Choroid plexus epithelial cell (primary cell): ENCODE results near the gene PKDCC.
A peak's percentile ranks its signal among the peaks of the same experiment; 100 is the strongest.

Source experiments
- DNase-seq: peaks from one replicate; pipeline ENCODE4 v3.0.0-alpha.2; 2010; ENCODE audit warnings: low read depth
- H3K4me3 ChIP-seq: 2 replicates; pipeline ENCODE4 v1.5.1; 2011; ENCODE audit warnings: low read depth, mild to moderate bottlenecking, control low read depth, low read length, moderate library complexity
- CTCF ChIP-seq: conservative IDR thresholded peaks from 2 replicates; pipeline ENCODE4 v1.5.1; 2011; ENCODE audit warnings: low read depth, mild to moderate bottlenecking, control low read depth, inconsistent platforms, low read length, moderate library complexity

The PKDCC gene, protein sequence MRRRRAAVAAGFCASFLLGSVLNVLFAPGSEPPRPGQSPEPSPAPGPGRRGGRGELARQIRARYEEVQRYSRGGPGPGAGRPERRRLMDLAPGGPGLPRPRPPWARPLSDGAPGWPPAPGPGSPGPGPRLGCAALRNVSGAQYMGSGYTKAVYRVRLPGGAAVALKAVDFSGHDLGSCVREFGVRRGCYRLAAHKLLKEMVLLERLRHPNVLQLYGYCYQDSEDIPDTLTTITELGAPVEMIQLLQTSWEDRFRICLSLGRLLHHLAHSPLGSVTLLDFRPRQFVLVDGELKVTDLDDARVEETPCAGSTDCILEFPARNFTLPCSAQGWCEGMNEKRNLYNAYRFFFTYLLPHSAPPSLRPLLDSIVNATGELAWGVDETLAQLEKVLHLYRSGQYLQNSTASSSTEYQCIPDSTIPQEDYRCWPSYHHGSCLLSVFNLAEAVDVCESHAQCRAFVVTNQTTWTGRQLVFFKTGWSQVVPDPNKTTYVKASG

GRCh38 chr2:42047488-42048298 is at the start of gene PKDCC:
Gene PKDCC, plus strand, starts transcription at chr2:42048021. Its CDS starts 179 bp downstream, at chr2:42048200.
- DNase-seq, result peak; percentile 92
- TF ChIP-seq CTCF, result no peak
- H3K4me3 ChIP-seq, result peak within 1 kb of the TSS; percentile 92

DNA sequence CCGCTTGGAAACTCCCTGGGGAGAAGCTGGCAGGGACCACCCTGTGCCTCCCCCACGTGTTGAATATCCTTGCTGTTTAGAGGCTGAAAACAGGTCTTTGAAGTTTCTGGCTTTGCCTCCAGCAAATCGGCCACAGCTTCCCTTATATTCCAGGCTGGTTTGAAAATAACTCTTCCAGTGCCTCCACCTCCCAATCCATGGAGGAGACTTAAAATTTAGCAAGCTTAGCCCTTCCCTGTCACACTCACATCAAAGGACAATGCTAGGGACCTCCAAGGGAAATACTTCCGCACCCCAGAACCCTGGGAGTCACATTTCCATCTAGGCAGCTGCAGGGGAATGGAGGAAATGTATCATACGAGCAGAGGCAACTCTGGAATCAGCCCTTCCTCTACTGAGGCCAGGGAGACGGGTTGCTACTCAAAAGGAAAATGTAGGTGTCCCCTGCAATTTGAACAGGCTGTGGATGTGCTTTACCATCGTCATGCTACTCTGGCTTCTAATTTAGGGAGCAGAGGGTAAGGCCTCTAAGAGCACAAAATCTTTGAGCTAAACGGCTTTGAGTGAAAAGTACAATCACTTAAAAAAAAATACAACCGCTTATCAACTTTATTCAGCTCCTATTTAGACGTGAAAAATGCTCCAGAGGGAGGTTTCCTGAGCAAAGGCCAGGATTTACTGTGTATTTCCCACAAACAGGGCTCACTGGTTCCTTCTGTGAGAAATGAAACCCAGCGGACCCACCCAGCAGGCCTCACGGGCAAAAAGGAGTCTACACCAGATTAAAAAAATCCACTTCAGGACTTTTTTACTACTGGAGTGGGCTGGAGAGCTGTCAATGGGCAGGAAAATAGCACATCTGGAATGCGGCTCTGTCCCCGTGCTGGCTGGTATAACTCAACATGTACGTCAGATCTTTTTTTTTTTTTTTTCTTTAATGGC is 49.4 kb upstream of the PKDCC start:
- no peak for TF ChIP-seq CTCF
- no peak overlapping the region for H3K4me3 ChIP-seq
- DNase-seq, result no peak

GRCh38 chr2:41999128-41999480 is 48.7 kb upstream of the PKDCC start:
- no peak overlapping the region for H3K4me3 ChIP-seq
- DNase-seq, result no peak
- TF ChIP-seq CTCF, result no peak

- DNase-seq, result no peak
- no peak for TF ChIP-seq CTCF
- H3K4me3 ChIP-seq, result no peak overlapping the region
These were observed 48.1 kb upstream of the PKDCC start for GRCh38 chr2:41999592-42000281.

- no peak overlapping the region for H3K4me3 ChIP-seq
These were observed 46.1 kb upstream of the PKDCC start for GRCh38 chr2:42001711-42002201.

More at GRCh38 chr2:42001711-42002201, 46.1 kb upstream of the PKDCC start:
- no peak for DNase-seq
- TF ChIP-seq CTCF, result no peak
